ENCODE results near the gene SKOR2.

SKOR2 gene

GRCh38 chr18:47251289-47252120, at the start of gene SKOR2:
Gene SKOR2 (minus strand): TSS chr18:47251660. CDS start chr18:47249183, 2,477 bp downstream.
- DNase-seq = peak; percentile 41

- no peak for DNase-seq
Measured at GRCh38 chr18:47296462-47296861, 45.0 kb upstream of the SKOR2 start.

- no peak for DNase-seq
Measured at GRCh38 chr18:47294801-47295200, 43.3 kb upstream of the SKOR2 start.

- DNase-seq = no peak
Measured at GRCh38 chr18:47288741-47289140, 37.3 kb upstream of the SKOR2 start.

GRCh38 chr18:47287911-47288585, 36.6 kb upstream of the SKOR2 start:
- no peak for DNase-seq

GRCh38 chr18:47286776-47287410, 35.4 kb upstream of the SKOR2 start:
- no peak for DNase-seq

- DNase-seq = no peak
Measured at GRCh38 chr18:47285456-47285855, 34.0 kb upstream of the SKOR2 start.

GRCh38 chr18:47284721-47285395, 33.4 kb upstream of the SKOR2 start:
- no peak for DNase-seq

GRCh38 chr18:47283476-47283875, 32.0 kb upstream of the SKOR2 start:
- no peak for DNase-seq

GRCh38 chr18:47280121-47280520, 28.7 kb upstream of the SKOR2 start:
- DNase-seq = no peak

- DNase-seq = no peak
Measured at GRCh38 chr18:47274961-47275360, 23.5 kb upstream of the SKOR2 start.

GRCh38 chr18:47265197-47265596, 13.7 kb upstream of the SKOR2 start:
- DNase-seq = no peak

- no peak for DNase-seq
Measured at GRCh38 chr18:47264308-47264700, 12.8 kb upstream of the SKOR2 start.

GRCh38 chr18:47263430-47264307, 12.2 kb upstream of the SKOR2 start:
- DNase-seq = no peak

- DNase-seq = no peak
Measured at GRCh38 chr18:47263150-47263429, 11.6 kb upstream of the SKOR2 start.

GRCh38 chr18:47262301-47263149, 11.1 kb upstream of the SKOR2 start:
- DNase-seq = no peak

- no peak for DNase-seq
Measured at GRCh38 chr18:47261902-47262300, 10.4 kb upstream of the SKOR2 start.

- DNase-seq = no peak
Measured at GRCh38 chr18:47260924-47261701, 9.7 kb upstream of the SKOR2 start.

- DNase-seq = peak; percentile 61
Measured at GRCh38 chr18:47260120-47260923, 8.9 kb upstream of the SKOR2 start.
